Activated CD4-positive, alpha-beta T cell treated with anti-CD3 and anti-CD28 coated beads, Interleukin-2, amount 50 U/mL, for 24 hours (primary cell): ENCODE results near the gene ZNF25.
"Not testable (repeated sequence)": the region's sequence is repeated elsewhere in the genome, so short reads cannot be mapped to it uniquely, and the experiment has no call there.

ENCODE experiments used
- DNase-seq, 2 donors: peaks; one replicate each; pipeline ENCODE4 v3.0.0-alpha.2; 2020; ENCODE audit warnings: low read depth in 1 of 2, low spot score in 1 of 2

The ZNF25 gene

GRCh38 chr10:37976091-37976879, at the start of gene ZNF25:
TSS of gene ZNF25 (minus strand) at chr10:37976647. CDS start at chr10:37971722, 4,925 bp downstream.
- peak; percentile 87 to 99 for DNase-seq

- no peak for DNase-seq
These were observed 48.8 kb upstream of the ZNF25 start for GRCh38 chr10:38025283-38025682.

- DNase-seq, result not testable (repeated sequence)
These were observed 42.7 kb upstream of the ZNF25 start for GRCh38 chr10:38019124-38019523.

- DNase-seq, result no peak
These were observed 39.9 kb upstream of the ZNF25 start for GRCh38 chr10:38016354-38016753.

GRCh38 chr10:38010119-38010903, 33.9 kb upstream of the ZNF25 start, which contains the start of gene ZNF33A:
TSS of gene ZNF33A (plus strand) at chr10:38010675. CDS start at chr10:38012342, 1,667 bp downstream.
- peak; percentile 79 to 89 for DNase-seq

GRCh38 chr10:38007991-38008390, 31.5 kb upstream of the ZNF25 start:
- DNase-seq, result no peak

GRCh38 chr10:38007551-38007950, 31.1 kb upstream of the ZNF25 start:
- no peak for DNase-seq

- no peak for DNase-seq
These were observed 27.1 kb upstream of the ZNF25 start for GRCh38 chr10:38003588-38003987.

GRCh38 chr10:38003026-38003425, 26.6 kb upstream of the ZNF25 start:
- DNase-seq, result no peak

- DNase-seq, result not testable (repeated sequence)
These were observed 24.0 kb upstream of the ZNF25 start for GRCh38 chr10:38000474-38000873.

GRCh38 chr10:37998920-37999319, 22.5 kb upstream of the ZNF25 start:
- not testable (repeated sequence) for DNase-seq

GRCh38 chr10:37992083-37992482, 15.6 kb upstream of the ZNF25 start:
- no peak for DNase-seq

- DNase-seq, result no peak
These were observed 15.2 kb upstream of the ZNF25 start for GRCh38 chr10:37991655-37992054.

GRCh38 chr10:37976880-37977203, 395 bp upstream of the ZNF25 start:
- DNase-seq, result no peak

GRCh38 chr10:37975401-37975991, 951 bp downstream of the ZNF25 start:
- DNase-seq, result no peak

GRCh38 chr10:37972396-37972795, 4.1 kb downstream of the ZNF25 start:
- no peak for DNase-seq

- DNase-seq, result no peak
These were observed 11.4 kb downstream of the ZNF25 start for GRCh38 chr10:37965006-37965405.

- DNase-seq, result no peak
These were observed 15.8 kb downstream of the ZNF25 start for GRCh38 chr10:37960591-37961137.

GRCh38 chr10:37957841-37958240, 18.6 kb downstream of the ZNF25 start:
- no peak for DNase-seq

GRCh38 chr10:37952926-37953325, 23.5 kb downstream of the ZNF25 start:
- no peak for DNase-seq

- DNase-seq, result no peak
These were observed 24.2 kb downstream of the ZNF25 start for GRCh38 chr10:37952043-37952755.
